HG03469 (cell line): ENCODE results near the gene ZNF205.
A peak's percentile ranks its signal among the peaks of the same experiment; 100 is the strongest.

Source experiments
- ATAC-seq: cut with Tn5 transposase; IDR thresholded peaks from one replicate; pipeline ENCODE4 v1.9.1; 2021; ENCODE audit warnings: mild to moderate bottlenecking, moderate library complexity, moderate number of reproducible peaks; ENCODE audit not compliant: unreplicated experiment

The ZNF205 gene

GRCh38 chr16:3101018-3101840 lies 11.2 kb upstream of the ZNF205 start:
- ATAC-seq = no peak

- no peak for ATAC-seq
Observed at GRCh38 chr16:3101841-3102470, 10.4 kb upstream of the ZNF205 start.

- peak; percentile 46 for ATAC-seq
Observed at GRCh38 chr16:3106205-3106928, 6.0 kb upstream of the ZNF205 start.

GRCh38 chr16:3112881-3113574 lies 642 bp downstream of the ZNF205 start:
- no peak for ATAC-seq

- ATAC-seq = no peak
Observed at GRCh38 chr16:3113765-3114479, 1.5 kb downstream of the ZNF205 start.

- no peak for ATAC-seq
Observed at GRCh38 chr16:3115003-3115402, 2.6 kb downstream of the ZNF205 start.

- no peak for ATAC-seq
Observed at GRCh38 chr16:3115561-3115960, 3.2 kb downstream of the ZNF205 start.

GRCh38 chr16:3118204-3118790 lies 5.9 kb downstream of the ZNF205 start:
- ATAC-seq = no peak

- no peak for ATAC-seq
Observed at GRCh38 chr16:3118846-3119245, 6.5 kb downstream of the ZNF205 start.

GRCh38 chr16:3119286-3119685 lies 6.9 kb downstream of the ZNF205 start:
- ATAC-seq = no peak

GRCh38 chr16:3119701-3120408 lies 7.5 kb downstream of the ZNF205 start:
- no peak for ATAC-seq

GRCh38 chr16:3120435-3120834 lies 8.0 kb downstream of the ZNF205 start:
- no peak for ATAC-seq

- no peak for ATAC-seq
Observed at GRCh38 chr16:3121851-3122467, 9.6 kb downstream of the ZNF205 start.

- ATAC-seq = no peak
Observed at GRCh38 chr16:3122926-3123570, 10.7 kb downstream of the ZNF205 start.

- peak; percentile 55 for ATAC-seq
Observed at GRCh38 chr16:3123986-3124886, 11.8 kb downstream of the ZNF205 start.

GRCh38 chr16:3127745-3128144 lies 15.4 kb downstream of the ZNF205 start:
- ATAC-seq = no peak
